Measurements from ENCODE around the gene ERGIC1. TPM values are rescaled to one million over a fixed set of nuclear protein-coding genes. Genes with fewer than 3 reads are reported as not detected.

ERGIC1 gene
- total and polyA plus RNA-seq, 4 donors: 46.2 to 110 (median 88.6) TPM

DNA sequence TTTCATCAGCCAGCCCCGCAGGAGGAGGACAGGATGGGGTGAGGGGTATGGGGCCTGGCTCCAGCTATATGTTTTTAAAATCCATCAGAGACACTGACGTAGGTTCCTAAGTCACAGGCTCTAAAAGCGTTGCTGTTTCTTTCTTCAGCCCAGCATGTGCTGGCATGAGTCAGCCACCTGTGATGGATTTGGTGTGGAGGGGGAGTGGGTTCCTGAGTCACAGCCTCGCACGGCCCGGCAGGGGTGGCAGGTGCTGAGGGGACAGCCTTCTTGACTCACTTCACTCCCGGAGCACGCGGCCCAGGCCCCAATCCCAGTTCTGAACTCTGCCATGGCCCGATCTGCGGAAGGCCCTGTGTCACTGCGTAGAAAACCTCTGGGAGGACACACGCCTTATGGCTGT, 86.4 kb downstream of the ERGIC1 start:
- Histone ChIP-seq H3K36me3 (ENCODE audit: control insufficient read depth, insufficient read depth, low read length) (peaks cover 72% of the 10 kb centered on the region), H3K27ac (ENCODE audit: low read depth, low read length) (no peak overlapping the region), H3K9me3 (ENCODE audit: control insufficient read depth, insufficient read depth, low read length) (no peaks in the 10 kb centered on the region), H3K4me1 (ENCODE audit: control insufficient read depth, insufficient read depth, low read length) (no peaks in the 10 kb centered on the region), H3K27me3 (ENCODE audit: control insufficient read depth, insufficient read depth, low read length) (no peaks in the 10 kb centered on the region), H3K4me3 (ENCODE audit: low read depth, low read length) (no peak overlapping the region)
- DNase-seq (ENCODE audit: low read depth in 4 of 6, low spot score in 6 of 6): no peak
- WGBS (ENCODE audit: insufficient coverage): 78% methylated on average over 13 of the region's 13 CpGs

DNA sequence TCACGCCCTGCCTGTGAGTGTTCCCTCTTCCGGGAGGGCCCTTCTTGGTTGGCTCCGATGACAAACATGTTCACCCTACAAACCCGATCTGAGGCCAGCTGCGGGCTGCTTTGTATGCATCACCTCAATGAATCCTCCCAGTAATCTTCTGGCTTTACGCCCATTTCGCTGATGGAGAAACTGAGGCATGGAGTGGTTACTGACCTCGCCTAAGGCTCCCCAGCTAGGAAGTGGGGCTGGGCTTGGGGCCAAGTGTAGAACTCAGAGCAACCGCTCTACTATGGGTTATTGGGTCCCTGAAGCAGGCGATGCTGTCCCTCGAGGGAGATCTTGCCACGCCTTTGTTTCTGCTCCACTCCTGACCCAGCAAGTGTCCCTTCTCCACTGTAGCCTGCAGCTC, 86.9 kb downstream of the ERGIC1 start:
- Histone ChIP-seq H3K4me3 (ENCODE audit: low read depth, low read length) (no peak overlapping the region), H3K36me3 (ENCODE audit: control insufficient read depth, insufficient read depth, low read length) (peaks cover 71% of the 10 kb centered on the region), H3K9me3 (ENCODE audit: control insufficient read depth, insufficient read depth, low read length) (no peaks in the 10 kb centered on the region), H3K27me3 (ENCODE audit: control insufficient read depth, insufficient read depth, low read length) (no peaks in the 10 kb centered on the region), H3K27ac (ENCODE audit: low read depth, low read length) (no peak overlapping the region), H3K4me1 (ENCODE audit: control insufficient read depth, insufficient read depth, low read length) (no peaks in the 10 kb centered on the region)
- no peak for DNase-seq (ENCODE audit: low read depth in 4 of 6, low spot score in 6 of 6)
- WGBS (ENCODE audit: insufficient coverage): 95% methylated on average over 10 of the region's 12 CpGs

DNA sequence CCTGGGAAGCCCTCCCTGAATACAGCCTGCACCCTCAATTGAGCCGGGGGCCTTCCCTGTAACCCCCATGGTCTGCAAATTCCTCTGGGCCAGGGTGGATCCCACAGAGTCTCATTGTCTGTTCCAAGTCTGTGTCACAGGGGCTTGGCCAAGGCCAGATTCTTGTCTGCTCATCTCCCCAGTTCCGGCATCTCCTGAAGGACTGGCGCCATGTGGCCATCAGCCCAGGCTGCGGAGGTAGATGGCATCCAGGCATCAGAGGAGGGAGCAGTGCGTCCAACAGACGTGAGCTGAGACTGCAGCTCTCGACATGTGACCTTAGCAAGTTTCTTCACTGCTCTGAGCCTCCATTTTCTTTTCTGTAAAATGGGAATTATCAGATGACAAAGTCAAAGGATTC, 87.9 kb downstream of the ERGIC1 start:
- no peak for DNase-seq (ENCODE audit: low read depth in 4 of 6, low spot score in 6 of 6)
- H3K36me3 ChIP-seq (ENCODE audit: control insufficient read depth, insufficient read depth, low read length): peaks cover 75% of the 10 kb centered on the region
- WGBS (ENCODE audit: insufficient coverage): 95% methylated on average over 7 of the region's 7 CpGs

DNA sequence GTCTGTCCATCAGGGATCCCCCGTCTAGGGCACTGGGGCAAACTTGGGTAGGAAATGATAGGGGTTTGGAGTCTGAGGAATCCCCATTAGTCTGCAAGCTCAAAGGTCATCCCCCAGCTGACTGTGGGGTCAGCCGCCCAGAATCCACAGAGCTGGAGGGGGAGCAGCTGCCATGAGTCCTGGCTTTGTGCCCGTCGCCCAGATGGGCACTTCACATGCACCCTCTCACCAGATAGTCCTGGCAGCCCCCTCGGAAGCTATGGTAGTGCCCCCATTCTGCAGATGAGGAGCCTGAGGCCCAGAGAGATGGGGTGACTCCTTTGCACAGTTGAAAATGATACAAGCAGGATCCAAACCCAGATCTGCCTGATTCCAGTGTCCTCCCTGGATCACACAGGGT, 89.5 kb downstream of the ERGIC1 start:
- WGBS (ENCODE audit: insufficient coverage): 95% methylated on average over 5 of the region's 5 CpGs
- Histone ChIP-seq H3K9me3 (ENCODE audit: control insufficient read depth, insufficient read depth, low read length) (no peaks in the 10 kb centered on the region), H3K27me3 (ENCODE audit: control insufficient read depth, insufficient read depth, low read length) (no peaks in the 10 kb centered on the region), H3K4me3 (ENCODE audit: low read depth, low read length) (no peak overlapping the region), H3K36me3 (ENCODE audit: control insufficient read depth, insufficient read depth, low read length) (peaks cover 80% of the 10 kb centered on the region), H3K27ac (ENCODE audit: low read depth, low read length) (no peak overlapping the region), H3K4me1 (ENCODE audit: control insufficient read depth, insufficient read depth, low read length) (no peaks in the 10 kb centered on the region)
- no peak for DNase-seq (ENCODE audit: low read depth in 4 of 6, low spot score in 6 of 6)

More for the DNA sequence above, 87.9 kb downstream of the ERGIC1 start:
- H3K9me3 ChIP-seq (ENCODE audit: control insufficient read depth, insufficient read depth, low read length): no peaks in the 10 kb centered on the region
- no peaks in the 10 kb centered on the region for H3K4me1 ChIP-seq (ENCODE audit: control insufficient read depth, insufficient read depth, low read length)
- H3K4me3 ChIP-seq (ENCODE audit: low read depth, low read length): no peak overlapping the region
- H3K27ac ChIP-seq (ENCODE audit: low read depth, low read length): no peak overlapping the region
- H3K27me3 ChIP-seq (ENCODE audit: control insufficient read depth, insufficient read depth, low read length): no peaks in the 10 kb centered on the region

DNA sequence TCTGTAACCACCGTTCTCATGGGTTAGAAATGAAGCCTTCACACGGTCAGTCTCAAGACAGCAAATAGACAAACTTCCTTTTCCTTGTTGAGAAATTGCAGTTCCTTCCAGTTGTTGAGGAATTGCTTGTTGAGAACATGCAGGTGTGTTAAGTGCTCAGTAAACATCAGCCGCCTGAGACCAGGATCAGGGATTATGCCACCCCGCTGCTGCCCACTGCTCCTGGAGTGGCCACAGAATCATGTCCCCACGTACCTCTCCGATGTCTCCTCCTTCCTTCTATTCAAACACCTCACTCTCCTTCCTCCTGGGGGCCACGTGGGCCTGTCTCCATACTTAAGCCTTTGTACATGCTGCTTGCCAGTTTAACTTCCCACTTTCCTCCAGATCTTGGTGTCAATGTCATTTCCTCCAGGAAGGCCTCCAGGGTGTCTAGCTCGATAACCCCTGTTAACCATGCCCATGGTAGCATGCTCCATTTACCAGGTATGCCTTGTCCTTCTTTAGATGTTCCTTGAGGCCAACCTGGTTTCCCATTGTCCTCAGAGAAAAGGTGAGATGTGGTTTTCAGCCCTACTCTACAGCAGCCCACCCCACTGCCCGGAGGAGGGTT, 91.4 kb downstream of the ERGIC1 start:
- peaks cover 62% of the 10 kb centered on the region for H3K36me3 ChIP-seq (ENCODE audit: control insufficient read depth, insufficient read depth, low read length)
- H3K4me1 ChIP-seq (ENCODE audit: control insufficient read depth, insufficient read depth, low read length): no peaks in the 10 kb centered on the region
- 86% methylated on average over 7 of the region's 9 CpGs for WGBS (ENCODE audit: insufficient coverage)
- no peak overlapping the region for H3K27ac ChIP-seq (ENCODE audit: low read depth, low read length)
- H3K27me3 ChIP-seq (ENCODE audit: control insufficient read depth, insufficient read depth, low read length): no peaks in the 10 kb centered on the region
- H3K4me3 ChIP-seq (ENCODE audit: low read depth, low read length): no peak overlapping the region
- DNase-seq (ENCODE audit: low read depth in 4 of 6, low spot score in 6 of 6): no peak
- no peaks in the 10 kb centered on the region for H3K9me3 ChIP-seq (ENCODE audit: control insufficient read depth, insufficient read depth, low read length)

DNA sequence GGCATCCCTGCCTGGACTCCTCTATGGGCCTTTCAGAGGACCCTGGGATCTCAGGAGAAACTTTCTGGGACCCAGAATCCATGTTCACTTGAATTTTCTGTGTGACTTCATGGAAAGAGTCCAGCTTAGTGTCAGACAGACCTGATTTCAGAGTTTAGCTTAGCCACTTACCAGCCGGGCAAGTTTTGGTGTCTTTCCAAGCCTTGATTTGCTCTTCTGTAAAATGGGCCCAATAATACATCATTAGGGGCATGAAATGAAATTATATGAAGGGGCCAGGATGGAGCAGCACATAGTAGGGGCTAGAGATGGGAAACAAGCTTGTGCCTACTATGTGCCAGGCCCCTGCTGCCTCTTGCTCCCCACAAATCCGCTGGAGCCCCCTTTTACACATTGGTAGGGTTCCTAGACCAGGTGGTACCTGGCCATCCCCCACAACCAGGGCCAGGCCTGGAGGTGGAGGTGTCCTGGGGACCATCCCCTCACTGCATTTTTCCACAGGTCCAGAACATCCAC, 92.0 kb downstream of the ERGIC1 start:
- Histone ChIP-seq H3K4me1 (ENCODE audit: control insufficient read depth, insufficient read depth, low read length) (no peaks in the 10 kb centered on the region), H3K4me3 (ENCODE audit: low read depth, low read length) (no peak overlapping the region), H3K9me3 (ENCODE audit: control insufficient read depth, insufficient read depth, low read length) (no peaks in the 10 kb centered on the region), H3K36me3 (ENCODE audit: control insufficient read depth, insufficient read depth, low read length) (peaks cover 57% of the 10 kb centered on the region), H3K27me3 (ENCODE audit: control insufficient read depth, insufficient read depth, low read length) (no peaks in the 10 kb centered on the region), H3K27ac (ENCODE audit: low read depth, low read length) (no peak overlapping the region)
- no peak for DNase-seq (ENCODE audit: low read depth in 4 of 6, low spot score in 6 of 6)
- 100% methylated on average over 2 of the region's 2 CpGs for WGBS (ENCODE audit: insufficient coverage)

DNA sequence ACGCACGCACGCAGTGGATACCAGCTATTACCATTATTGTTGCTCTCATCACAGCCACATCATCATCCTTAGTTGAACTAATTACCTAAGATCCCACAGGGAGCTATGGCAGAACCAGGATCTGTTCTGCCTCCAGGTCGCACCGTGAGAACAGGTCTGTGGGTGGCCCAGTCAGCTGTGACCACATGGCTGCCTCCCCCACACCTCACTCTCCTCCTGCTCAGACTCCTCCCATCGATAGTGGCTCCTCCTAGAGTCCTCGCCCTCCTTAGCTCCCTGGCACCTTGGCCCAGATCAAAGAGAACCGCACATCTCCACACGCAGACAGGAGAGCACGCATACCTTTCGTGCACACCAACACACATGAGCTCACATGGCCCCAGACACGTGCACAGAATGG, 92.7 kb downstream of the ERGIC1 start:
- no peak for DNase-seq (ENCODE audit: low read depth in 4 of 6, low spot score in 6 of 6)
- H3K4me1 ChIP-seq (ENCODE audit: control insufficient read depth, insufficient read depth, low read length): no peaks in the 10 kb centered on the region
- no peak overlapping the region for H3K4me3 ChIP-seq (ENCODE audit: low read depth, low read length)
- H3K27ac ChIP-seq (ENCODE audit: low read depth, low read length): no peak overlapping the region
- peaks cover 51% of the 10 kb centered on the region for H3K36me3 ChIP-seq (ENCODE audit: control insufficient read depth, insufficient read depth, low read length)
- no peaks in the 10 kb centered on the region for H3K9me3 ChIP-seq (ENCODE audit: control insufficient read depth, insufficient read depth, low read length)
- 78% methylated on average over 11 of the region's 12 CpGs for WGBS (ENCODE audit: insufficient coverage)
- no peaks in the 10 kb centered on the region for H3K27me3 ChIP-seq (ENCODE audit: control insufficient read depth, insufficient read depth, low read length)

DNA sequence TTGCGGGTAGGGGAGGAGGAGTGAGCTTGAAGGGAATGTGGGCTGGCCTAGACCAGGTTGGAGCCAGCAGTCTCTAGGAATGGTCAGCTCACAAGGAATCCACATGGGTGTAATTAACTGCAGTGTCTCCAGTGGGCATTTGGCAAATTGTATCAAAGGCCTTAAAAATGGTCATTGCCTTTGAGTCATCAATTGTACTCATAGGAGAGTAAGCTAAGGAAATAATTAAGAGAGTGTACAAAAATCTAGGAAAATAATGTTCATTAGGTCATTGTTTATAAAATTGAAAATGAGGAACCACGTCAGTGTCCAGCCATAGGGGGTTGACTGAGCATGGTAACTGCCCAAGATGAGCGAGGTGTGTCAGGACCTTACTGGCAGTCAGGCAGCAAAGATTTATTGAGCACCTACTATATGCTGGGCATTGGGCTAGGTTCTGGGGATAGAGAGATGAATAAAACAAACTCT, 95.4 kb downstream of the ERGIC1 start:
- peaks cover 49% of the 10 kb centered on the region for H3K36me3 ChIP-seq (ENCODE audit: control insufficient read depth, insufficient read depth, low read length)
- DNase-seq (ENCODE audit: low read depth in 4 of 6, low spot score in 6 of 6): no peak
- H3K4me3 ChIP-seq (ENCODE audit: low read depth, low read length): no peak overlapping the region
- H3K27ac ChIP-seq (ENCODE audit: low read depth, low read length): no peak overlapping the region
- no peaks in the 10 kb centered on the region for H3K9me3 ChIP-seq (ENCODE audit: control insufficient read depth, insufficient read depth, low read length)
- H3K4me1 ChIP-seq (ENCODE audit: control insufficient read depth, insufficient read depth, low read length): peaks cover 3% of the 10 kb centered on the region
- H3K27me3 ChIP-seq (ENCODE audit: control insufficient read depth, insufficient read depth, low read length): no peaks in the 10 kb centered on the region
- 93% methylated on average over 3 of the region's 3 CpGs for WGBS (ENCODE audit: insufficient coverage)

DNA sequence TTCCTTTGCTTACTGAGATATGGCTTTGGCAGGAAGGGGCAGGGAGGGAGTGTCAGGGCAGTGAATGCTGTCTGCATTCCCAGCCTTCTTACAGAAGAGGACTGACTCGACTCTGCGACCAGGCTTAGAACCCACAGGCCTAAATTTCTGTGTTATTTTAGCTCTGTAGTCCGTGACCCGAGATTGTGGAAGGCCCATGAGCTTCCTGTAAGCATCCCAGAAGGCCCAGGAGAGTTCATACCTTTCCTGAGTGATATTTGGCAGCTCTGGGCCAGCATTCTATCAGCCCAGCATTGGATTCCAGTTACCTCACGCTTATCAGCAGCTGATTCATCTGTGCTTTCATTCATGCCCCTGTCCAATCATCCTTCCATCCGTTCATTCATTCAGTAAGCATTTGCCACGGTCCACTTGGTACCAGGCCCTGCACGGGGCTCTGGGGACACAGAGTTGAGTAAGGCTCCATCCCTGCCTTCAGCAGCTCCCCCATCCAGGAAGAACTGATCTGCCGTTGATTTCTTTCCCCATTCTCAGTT, 97.0 kb downstream of the ERGIC1 start:
- Histone ChIP-seq H3K36me3 (ENCODE audit: control insufficient read depth, insufficient read depth, low read length) (peaks cover 55% of the 10 kb centered on the region), H3K9me3 (ENCODE audit: control insufficient read depth, insufficient read depth, low read length) (no peaks in the 10 kb centered on the region)

More for the DNA sequence above, 97.0 kb downstream of the ERGIC1 start:
- Histone ChIP-seq H3K27me3 (ENCODE audit: control insufficient read depth, insufficient read depth, low read length) (no peaks in the 10 kb centered on the region), H3K27ac (ENCODE audit: low read depth, low read length) (no peak overlapping the region), H3K4me3 (ENCODE audit: low read depth, low read length) (no peak overlapping the region), H3K4me1 (ENCODE audit: control insufficient read depth, insufficient read depth, low read length) (peaks cover 3% of the 10 kb centered on the region)
- WGBS (ENCODE audit: insufficient coverage): 63% methylated on average over 8 of the region's 9 CpGs
- no peak for DNase-seq (ENCODE audit: low read depth in 4 of 6, low spot score in 6 of 6)
